Activated CD8-positive, alpha-beta memory T cell treated with anti-CD3 and anti-CD28 coated beads for 36 hours (primary cell): ENCODE measurements around the gene DOCK7. TPM values are rescaled to one million over a fixed set of nuclear protein-coding genes. Genes with fewer than 3 reads are reported as not detected.
"Not testable (repeated sequence)": the region's sequence is repeated elsewhere in the genome, so short reads cannot be mapped to it uniquely, and the experiment has no call there.

Experiments
- CTCF ChIA-PET: fragments of 350-600 bp; sonication (Branson Sonifier 250); formaldehyde crosslinking; loops from one replicate; lab custom pipeline; 2021; ENCODE audit warnings: antibody characterized with exemption; lab: Charles Lee
- POLR2A ChIA-PET: fragments of 350-600 bp; sonication (Branson Sonifier 250); formaldehyde crosslinking; loops from one replicate; lab custom pipeline; 2021; ENCODE audit warnings: antibody characterized with exemption; lab: Charles Lee
- total RNA-seq, 2 experiments: library from RNA; stranded (reverse); gene quantifications; one replicate each; pipeline ENCODE4 v1.2.3, GENCODE V29; 2021

DOCK7 gene
- total RNA-seq, 2 experiments from 2014 or later: 11.6 to 12.7 TPM

DNA sequence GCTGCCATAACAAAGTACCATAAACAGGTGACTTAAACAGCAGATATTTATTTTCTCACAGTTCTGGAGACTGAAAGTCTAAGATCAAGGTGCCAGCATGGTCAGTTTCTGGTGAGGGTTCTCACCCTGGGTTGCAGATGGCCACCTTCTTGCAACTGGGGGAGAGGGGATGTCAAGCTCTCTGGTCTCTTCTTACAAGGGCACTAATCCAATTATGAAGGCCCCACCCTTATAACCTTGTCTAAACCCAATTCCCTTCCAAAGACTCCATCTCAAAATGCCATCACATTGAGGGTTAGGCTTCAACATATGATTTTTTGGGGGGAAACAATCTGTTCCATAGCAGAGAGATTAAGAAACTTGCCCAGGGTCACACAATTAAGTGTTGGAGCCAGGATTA, 115.7 kb downstream of the DOCK7 start:
- CTCF ChIA-PET: no interaction called here
- POLR2A ChIA-PET: no interaction called here

DNA sequence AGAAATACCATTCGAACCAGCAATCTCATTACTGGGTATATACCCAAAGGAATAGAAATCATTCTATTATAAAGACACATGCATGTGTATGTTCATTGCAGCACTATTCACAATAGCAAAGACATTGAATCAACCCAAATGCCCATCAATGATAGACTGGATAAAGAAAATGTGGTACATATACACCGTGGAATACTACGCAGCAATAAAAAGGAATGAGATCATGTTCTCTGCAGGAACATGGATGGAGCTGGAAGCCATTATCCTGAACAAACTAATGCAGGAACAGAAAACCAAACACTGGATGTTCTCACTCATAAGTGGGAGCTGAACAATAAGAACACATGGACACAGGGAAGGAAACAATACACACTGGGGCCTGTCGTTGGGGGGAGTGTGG, 116.7 kb downstream of the DOCK7 start:
- CTCF ChIA-PET, POLR2A ChIA-PET: not testable (repeated sequence)

DNA sequence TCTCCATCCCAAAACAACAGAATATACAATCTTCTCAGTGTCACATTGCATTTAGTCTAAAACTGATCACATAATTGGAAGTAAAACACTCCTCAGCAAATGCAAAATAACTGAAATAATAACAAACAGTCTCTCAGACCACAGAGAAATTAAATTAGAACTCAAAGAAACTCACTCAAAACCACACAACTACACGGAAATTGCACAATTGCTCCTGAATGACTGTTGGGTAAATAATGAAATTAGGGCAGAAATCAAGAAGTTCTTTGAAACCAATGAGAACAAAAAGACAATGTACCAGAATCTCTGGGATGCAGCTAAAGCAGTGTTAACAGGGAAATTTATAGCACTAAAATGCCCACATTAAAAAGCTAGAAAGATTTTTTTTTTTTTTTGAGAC, 120.3 kb downstream of the DOCK7 start:
- CTCF ChIA-PET: not testable (repeated sequence)

DNA sequence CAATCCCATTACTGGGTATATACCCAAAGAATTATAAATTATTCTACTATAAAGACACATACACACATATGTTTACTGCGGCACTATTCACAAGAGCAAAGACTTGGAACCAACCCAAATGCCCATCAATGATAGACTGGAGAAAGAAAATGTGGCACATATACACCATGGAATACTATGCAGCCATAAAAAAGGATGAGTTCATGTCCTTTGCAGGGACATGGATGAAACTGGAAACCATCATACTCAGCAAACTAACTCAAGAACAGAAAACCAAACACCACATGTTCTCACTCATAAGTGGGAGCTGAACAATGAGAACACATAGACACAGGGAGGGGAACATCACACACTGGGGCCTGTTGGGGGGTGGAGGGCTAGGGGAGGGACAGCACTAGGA, 121.0 kb downstream of the DOCK7 start:
- POLR2A ChIA-PET: not testable (repeated sequence)

More for the DNA sequence above, 120.3 kb downstream of the DOCK7 start:
- POLR2A ChIA-PET: not testable (repeated sequence)

DNA sequence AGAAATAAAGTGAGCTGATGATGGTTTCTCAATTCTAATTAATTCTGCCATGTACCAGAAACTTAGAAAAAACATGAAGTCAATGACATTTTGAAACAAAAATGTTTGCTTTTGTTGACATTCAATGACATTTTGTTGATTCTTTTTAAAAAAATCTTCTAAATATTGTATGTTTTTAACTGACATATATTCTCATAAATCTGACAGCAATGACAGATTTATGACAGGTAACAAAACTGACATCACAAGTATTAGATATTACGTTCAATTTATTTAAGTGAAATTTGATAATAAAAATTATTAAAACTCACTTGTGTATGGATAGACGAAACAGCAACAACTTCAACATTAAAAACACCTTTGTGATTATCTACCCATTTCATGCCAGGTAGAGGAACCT, 126.9 kb downstream of the DOCK7 start:
- CTCF ChIA-PET: no interaction called here

More for the DNA sequence above, 121.0 kb downstream of the DOCK7 start:
- CTCF ChIA-PET: not testable (repeated sequence)

DNA sequence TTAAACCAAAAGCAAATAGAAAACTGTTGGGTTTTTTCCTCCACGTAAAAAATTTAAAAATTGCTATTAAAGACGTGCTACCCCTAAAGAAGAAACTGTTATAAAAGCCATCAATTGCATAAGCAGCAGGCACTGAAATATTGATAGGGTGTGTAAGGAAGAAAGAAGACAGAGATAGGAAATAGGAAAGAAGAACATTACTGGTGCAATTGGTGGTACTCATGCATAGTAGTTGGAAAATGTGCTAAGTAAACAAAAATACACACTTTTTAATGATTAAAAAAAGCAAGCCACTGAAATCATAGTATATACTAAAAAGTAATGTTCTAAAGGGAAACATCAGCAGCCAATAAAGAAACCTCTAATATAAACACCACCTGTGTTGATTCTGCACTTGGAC, 143.6 kb downstream of the DOCK7 start:
- ChIA-PET POLR2A (no interaction called here), CTCF (no interaction called here)

More for the DNA sequence above, 126.9 kb downstream of the DOCK7 start:
- POLR2A ChIA-PET: no interaction called here

DNA sequence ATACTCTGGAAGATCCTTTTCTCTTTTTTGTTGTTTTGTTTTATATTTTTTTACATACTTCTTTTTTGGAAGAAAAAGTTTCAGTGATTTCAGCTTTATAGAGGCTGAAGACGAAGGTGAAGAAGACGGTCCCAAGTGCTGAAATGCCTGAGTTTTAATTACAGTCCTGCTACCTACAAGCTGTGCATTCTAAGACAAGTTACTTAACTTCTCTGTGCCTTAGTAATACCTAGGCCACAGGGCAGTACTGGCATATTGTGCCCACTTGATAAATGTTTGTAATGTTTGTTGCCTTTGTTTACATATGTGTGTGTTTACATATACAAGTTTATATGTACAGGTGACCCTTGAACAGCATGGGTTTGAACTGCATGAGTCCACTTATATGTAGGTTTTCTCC, 147.1 kb downstream of the DOCK7 start:
- CTCF ChIA-PET: no interaction called here
- POLR2A ChIA-PET: no interaction called here

DNA sequence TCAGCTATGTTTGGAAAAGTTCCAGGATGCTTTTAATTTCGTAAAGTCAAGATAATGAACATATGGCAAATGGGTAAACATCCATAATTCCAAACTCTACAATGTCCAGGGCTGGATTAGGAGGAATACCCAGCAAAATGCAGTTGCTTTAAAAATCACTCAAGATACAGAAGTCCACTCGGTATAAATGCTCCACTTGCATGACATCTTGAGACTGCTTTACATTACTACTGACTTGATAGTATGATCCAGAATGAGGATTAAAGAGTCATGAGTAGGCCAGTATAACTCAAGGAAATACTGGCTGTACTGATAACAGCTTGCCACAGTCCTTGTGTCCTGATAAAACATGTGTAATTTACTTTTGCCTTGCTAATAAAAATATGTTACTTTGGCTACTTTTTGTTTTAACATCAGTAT, 149.1 kb downstream of the DOCK7 start:
- ChIA-PET POLR2A (no interaction called here), CTCF (interaction anchor here (1.1 kb wide), 1 partner anchor 12 kb away, joined by 3 read pairs; no protein-coding TSS in a partner anchor)

DNA sequence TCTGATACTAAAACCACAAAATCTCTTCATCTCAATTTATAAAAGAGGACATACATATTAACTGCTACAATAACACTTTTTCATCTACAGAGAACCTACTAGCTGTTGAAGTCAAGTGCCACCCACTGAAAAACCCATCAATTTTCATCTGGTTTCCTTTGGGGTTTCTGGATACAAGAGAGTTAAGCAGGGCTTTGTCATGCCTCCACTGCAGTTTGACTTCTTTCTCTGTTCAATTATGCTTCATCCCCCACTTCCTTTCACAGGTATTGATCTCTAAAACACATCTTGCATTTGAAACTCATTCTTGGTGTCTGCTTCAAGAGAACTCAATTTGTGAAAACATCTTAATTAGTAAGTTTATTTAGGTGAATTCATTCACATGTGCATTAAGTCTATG, 151.3 kb downstream of the DOCK7 start:
- POLR2A ChIA-PET: no interaction called here
- CTCF ChIA-PET: no interaction called here

DNA sequence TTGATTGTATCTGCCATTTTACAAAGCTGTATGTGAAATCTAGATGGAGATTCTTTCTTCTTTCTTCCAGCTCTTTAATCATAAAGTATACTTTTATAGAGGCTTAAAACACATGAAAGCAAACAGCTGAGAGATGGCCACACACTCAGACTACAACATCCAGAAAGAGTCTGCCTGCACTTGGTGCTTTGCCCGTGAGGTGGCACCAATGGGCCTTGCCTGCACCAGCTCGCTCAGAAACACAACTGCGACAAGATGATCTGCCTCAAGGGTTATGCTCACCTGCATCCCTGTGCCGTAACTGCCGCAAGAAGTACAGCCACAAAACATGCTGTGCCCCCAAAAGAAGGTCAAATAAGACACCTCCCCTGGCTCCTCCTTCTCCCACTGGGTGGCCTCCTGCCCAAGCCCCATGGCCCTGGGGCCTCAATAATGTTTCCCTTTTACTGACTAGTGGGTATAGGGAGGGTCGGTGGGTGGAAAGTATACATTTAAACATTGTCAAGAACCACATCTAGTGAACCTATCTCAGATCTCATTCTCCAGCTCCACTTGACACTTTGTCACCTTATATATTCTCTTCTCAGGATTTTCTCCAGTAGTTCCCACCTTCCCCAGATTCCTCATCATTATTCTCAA, 157.6 kb downstream of the DOCK7 start:
- POLR2A ChIA-PET: no interaction called here

DNA sequence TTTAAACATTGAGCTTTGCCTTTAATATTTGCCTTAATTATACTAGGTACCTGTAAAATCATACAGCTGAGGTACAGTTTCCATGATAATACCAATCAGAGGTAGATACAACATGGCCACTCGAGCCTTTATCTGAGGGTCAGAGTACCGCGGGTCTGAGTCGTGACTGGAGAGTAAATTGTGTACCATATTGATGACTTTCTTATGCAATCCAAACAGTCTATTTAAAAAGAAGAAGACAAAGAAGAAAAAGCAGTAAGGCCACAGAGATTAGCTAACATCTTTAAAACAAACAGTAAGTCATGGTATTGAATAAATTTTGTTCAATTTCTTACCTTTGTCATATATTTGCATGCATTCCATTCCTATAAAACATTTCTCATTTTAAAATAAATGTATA, 159.0 kb downstream of the DOCK7 start:
- CTCF ChIA-PET: no interaction called here
- POLR2A ChIA-PET: no interaction called here

More for the DNA sequence above, 157.6 kb downstream of the DOCK7 start:
- CTCF ChIA-PET: no interaction called here

DNA sequence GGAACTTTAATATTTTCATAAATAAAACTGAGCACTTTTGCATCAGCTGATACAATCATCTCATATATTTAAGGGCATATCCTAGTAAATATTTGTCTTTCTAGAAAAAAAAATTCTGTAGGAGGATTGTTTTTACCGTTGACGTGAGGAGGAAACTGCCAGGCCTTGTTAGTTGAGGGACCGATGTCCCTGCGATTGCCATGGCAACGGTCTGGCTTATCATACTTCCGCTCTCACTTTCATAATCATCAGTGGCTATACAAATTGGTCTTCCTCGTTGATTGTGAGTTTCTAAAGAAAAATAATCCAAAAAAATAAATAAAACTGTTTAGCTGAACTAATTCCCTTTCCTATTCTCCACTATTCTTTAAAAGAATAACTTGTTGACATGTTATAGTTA, 160.2 kb downstream of the DOCK7 start:
- POLR2A ChIA-PET: no interaction called here
- CTCF ChIA-PET: no interaction called here

DNA sequence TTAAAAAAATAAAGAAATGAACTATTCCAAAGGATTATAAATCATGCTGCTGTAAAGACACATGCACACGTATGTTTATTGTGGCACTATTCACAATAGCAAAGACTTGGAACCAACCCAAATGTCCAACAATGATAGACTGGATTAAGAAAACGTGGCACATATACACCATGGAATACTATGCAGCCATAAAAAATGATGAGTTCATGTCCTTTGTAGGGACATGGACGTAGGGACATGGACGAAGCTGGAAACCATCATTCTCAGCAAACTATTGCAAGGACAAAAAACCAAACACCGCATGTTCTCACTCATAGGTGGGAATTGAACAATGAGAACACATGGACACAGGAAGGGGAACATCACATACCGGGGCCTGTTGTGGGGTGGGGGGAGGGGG, 160.8 kb downstream of the DOCK7 start:
- CTCF ChIA-PET, POLR2A ChIA-PET: not testable (repeated sequence)

DNA sequence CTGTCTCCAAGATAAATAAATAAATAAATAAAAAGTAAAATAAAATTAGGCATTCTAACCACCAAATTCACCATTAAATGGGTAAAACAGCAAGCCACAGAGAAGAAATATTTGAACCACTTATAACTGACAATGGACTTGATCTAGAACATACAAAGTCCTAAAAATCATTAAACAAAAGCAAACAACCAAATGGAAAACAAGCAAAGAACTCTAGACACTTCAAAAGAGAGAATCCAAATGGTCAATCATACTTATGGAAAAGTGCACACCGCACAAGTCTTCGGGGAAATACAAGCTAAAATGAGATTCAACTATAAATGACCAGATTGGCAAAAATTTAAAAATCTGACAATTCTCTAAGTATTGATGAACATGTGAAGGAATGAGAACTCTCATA, 164.3 kb downstream of the DOCK7 start:
- ChIA-PET POLR2A (no interaction called here), CTCF (no interaction called here)

DNA sequence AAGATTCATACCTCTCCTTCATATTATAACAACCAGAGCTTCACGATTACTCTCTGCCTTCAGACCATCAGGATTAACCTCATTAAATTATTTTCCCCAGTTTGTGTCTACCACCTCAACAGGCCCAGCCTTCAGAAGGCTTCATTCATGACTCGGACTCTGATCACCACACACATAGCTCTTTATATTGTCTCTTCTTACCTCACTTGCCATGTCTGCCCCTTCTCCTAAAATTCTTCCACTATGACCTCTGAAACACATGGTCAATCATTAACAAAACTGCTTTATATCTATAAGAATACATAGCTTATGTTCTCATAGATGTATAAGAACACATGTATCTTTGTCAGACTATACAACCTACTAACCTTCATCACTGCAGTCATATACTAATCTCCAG, 171.6 kb downstream of the DOCK7 start:
- ChIA-PET POLR2A (no interaction called here), CTCF (no interaction called here)

DNA sequence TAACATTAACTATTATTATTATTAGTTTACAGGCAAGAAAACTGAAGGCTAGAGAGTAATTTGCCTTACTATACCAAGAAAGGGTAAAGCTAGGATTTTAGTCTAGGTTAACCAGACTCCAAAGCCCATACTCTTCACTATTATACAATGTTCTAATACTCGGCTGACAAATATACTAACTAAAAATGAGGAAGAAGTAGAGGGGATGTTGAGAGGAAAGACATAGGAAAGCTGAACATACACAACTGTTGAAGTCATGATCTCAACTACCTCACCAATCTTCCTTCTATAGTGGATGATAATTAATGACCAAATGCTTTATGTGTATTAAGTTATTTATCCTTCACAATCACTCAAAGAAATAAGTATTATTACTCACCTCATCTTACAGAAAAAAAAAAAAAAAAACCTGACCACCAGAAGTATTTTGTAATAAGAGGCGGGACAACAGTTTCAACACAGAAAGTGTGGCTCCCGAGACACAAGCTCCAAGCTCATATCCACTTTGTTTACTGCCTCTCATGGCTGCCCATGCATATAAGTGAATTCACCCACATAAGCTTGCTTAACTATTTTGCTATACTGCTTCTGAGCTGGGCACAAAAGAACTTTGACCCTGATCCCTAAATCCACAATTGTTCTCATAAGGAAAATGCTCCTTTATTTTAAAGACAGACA, 173.3 kb downstream of the DOCK7 start:
- CTCF ChIA-PET: no interaction called here
- POLR2A ChIA-PET: no interaction called here

DNA sequence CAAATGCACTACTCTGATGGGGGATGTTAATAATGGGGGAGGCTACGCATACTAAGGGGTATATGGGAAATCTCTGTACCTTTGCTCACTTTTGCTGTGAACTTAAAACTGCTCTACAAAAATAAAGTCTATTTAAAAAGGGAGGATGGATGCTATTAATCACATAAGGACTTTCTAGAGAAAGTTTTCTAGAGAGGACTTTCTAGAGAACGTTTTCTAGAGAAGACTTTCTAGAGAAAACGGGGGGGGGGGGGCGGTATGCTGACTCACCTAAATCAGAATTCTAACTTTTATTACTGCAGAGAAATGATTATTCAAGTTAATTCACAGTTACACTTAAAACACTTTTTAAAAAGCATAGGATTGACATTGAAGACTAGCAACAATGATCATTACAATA, 175.2 kb downstream of the DOCK7 start:
- POLR2A ChIA-PET: no interaction called here
- CTCF ChIA-PET: interaction anchor here (1.0 kb wide), 1 partner anchor 233 kb away, joined by 3 read pairs; no protein-coding TSS in a partner anchor

DNA sequence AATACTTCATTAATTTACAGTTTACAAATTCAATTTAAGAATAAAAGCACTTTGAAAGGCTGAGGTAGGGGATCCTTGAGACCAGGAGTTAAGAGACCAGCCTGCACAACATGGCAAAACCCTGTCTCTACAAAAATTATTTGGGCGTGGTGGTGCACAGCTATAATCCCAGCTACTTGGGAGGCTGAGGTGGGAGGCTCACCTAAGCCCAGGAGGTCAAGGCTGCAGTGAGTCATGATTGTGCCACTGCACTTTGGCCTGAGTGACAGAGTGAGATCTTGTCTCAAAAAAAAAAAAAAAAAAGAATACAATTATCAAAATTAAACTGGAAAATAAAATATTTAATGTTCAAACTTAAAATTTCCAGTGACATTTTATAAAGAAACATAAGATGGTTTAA, 179.2 kb downstream of the DOCK7 start:
- POLR2A ChIA-PET: no interaction called here
- CTCF ChIA-PET: interaction anchor here (1.6 kb wide), 1 partner anchor 239 kb away, joined by 4 read pairs; no protein-coding TSS in a partner anchor

DNA sequence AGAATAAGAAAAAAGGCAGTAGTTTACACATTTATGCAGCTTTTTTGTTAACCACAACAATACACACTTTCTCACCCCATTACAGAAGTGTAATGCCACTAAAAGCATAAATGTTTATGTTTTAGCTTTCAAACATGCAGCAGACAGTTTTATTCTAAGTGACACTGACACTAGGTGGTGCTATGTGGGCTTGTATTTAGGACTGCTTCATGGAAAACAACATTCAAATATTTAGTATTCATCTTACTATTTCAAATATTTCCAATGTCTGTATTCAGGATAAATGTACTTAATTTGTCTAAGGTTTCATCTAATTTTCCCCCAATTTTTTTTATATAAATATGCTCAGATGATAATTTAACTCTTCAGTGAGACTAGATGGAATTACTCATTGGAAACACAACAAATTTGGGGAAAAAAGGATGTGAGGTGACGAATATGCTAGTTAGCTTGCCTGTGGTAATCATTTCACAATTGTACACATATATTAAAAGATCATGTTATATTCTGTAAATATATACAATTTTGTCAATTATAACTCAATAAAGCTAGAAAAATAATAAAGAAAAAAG, 179.9 kb downstream of the DOCK7 start:
- POLR2A ChIA-PET: no interaction called here
- CTCF ChIA-PET: interaction anchor here (1.6 kb wide), 1 partner anchor 240 kb away, joined by 4 read pairs; no protein-coding TSS in a partner anchor

DNA sequence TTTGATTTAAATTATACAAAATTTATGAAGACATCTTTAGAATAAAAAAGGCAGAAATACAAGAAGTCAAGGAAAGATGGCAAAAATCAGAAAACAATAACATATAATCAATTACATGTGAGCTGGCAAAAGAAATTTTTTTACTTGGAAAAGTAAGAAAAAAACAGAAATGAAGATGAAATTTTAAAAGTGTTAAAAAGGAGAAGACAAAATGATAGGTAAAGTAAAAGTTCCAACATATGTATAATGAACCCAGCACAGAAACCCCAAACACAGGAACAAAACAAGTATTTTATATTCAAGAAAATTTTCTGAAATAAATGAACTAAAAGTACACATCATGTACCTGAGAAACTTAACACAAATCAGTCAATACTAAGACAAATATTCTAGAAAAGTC, 188.0 kb downstream of the DOCK7 start:
- ChIA-PET CTCF (no interaction called here), POLR2A (no interaction called here)

DNA sequence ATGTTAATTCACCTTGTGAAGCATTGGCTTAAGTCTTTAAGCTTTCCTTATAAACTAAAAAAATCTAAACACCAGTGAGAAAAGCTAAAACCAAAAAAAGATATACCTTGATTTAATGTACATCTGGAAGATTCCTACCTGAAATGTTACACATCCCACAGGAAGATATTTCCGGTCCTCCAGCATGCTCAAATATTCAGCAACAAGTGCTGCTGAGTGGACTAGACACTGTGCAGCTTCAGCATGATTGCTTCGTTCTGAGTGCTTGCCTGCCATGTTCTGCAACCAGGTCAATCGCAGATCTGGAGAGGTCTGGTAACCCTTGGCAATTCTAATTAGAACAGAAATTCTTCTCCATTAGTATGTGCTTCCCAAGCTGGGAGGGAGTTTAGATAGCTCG, 194.0 kb downstream of the DOCK7 start:
- ChIA-PET POLR2A (no interaction called here), CTCF (no interaction called here)
